Hindlimb muscle (tissue), 1 donor: ENCODE results near the gene LRRC4B. TPM values are rescaled to one million over a fixed set of nuclear protein-coding genes. Genes with fewer than 3 reads are reported as not detected.
"Not testable (repeated sequence)": the region's sequence is repeated elsewhere in the genome, so short reads cannot be mapped to it uniquely, and the experiment has no call there.

Experiments
- DNase-seq: peaks from one replicate; pipeline ENCODE4 v3.0.0-alpha.2; 2013
- polyA plus RNA-seq: library from polyadenylated mRNA; unstranded; fragments of 120-200 nt; gene quantifications from one replicate; pipeline ENCODE4 v1.2.1, GENCODE V29; 2013; ENCODE audit not compliant: insufficient read length

LRRC4B gene, protein sequence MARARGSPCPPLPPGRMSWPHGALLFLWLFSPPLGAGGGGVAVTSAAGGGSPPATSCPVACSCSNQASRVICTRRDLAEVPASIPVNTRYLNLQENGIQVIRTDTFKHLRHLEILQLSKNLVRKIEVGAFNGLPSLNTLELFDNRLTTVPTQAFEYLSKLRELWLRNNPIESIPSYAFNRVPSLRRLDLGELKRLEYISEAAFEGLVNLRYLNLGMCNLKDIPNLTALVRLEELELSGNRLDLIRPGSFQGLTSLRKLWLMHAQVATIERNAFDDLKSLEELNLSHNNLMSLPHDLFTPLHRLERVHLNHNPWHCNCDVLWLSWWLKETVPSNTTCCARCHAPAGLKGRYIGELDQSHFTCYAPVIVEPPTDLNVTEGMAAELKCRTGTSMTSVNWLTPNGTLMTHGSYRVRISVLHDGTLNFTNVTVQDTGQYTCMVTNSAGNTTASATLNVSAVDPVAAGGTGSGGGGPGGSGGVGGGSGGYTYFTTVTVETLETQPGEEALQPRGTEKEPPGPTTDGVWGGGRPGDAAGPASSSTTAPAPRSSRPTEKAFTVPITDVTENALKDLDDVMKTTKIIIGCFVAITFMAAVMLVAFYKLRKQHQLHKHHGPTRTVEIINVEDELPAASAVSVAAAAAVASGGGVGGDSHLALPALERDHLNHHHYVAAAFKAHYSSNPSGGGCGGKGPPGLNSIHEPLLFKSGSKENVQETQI
- 9.7 TPM for polyA plus RNA-seq

DNA sequence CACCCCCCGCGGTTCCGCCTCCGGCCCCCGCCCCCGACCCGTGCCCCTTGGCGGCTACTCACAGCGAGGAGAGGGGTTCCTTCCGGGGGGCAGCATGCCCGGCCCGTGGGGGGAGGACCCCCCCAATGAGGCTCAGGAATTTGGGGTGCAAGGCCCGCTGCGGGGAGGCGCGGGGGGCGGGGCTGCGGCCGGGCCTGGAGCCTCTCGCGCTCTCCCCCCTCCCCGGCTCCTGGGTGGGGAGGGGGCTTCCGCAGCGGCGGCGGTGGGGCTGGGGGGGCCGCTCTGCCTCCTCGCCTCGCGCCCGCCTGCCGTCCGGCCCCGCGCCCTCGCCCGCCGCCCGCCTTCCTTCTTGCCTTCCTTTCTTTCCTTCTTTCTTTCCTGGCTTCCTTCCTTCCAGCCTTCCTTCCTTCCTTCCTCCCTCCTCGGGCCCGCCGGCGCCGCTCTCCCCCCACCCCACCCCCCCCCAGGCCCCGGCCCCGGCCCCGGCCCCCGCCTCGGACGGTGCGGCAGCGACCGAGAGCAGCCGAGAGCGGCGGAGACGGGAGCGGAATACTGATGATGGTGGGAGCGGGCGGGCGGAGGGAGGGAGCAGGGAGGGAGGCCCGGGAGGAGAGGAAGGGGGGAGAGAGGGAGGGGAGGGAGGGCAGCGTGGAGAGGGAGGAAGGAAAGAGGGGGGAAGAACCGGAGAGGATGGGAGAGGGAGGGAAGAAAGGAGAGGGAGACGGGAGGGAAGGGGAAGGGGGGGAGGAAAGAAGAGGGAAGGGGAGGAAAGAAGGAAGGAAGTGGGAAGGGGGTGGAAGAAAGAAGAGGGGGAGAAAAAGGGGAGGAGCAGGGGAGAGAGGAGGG is at the start of gene LRRC4B:
TSS of gene LRRC4B (minus strand) at position 554 of the 846 bp plus-strand sequence. CDS start 19,597 bp downstream, outside the sequence.
- peak; percentile 83 for DNase-seq

DNA sequence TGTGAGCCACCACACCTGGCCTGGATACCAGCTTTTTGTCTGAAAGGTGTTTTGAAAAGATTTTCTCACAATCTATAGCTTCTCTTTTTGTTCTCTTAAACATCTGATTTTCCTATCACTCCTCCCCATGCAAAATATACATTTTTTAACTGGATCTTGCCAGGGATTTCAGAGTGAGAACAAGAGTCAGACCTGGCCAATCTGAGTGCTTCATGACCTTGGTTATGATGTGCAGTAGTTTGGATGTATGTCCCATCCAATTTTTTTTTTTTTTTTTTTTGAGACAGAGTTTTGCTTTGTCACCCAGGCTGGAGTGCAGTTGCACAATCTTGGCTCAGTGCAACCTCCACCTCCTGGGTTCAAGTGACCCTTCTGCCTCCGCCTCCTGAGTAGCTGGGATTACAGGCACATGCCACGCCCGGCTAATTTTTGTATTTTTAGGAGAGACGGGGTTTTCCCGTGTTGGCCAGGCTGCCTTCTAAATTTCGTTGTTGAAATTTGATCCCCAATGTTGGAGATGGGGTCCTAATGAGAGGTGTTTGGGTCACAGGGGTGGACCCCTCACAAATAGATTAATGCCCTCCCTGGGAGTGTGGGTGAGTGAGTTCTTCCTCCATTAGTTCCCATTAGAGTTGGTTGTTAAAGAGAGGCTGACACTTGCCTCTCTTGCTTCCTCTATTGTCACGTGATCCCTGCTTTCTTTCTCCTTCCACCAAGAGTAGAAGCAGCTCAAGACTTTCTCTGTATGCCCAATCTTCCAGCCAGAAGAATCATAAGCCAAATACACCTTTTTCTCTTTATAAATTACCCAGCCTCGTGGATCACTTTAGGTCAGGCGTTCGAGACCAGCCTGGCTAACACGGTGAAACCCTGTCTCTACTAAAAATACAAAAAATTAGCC is 44.5 kb upstream of the LRRC4B start:
- DNase-seq: not testable (repeated sequence)

DNA sequence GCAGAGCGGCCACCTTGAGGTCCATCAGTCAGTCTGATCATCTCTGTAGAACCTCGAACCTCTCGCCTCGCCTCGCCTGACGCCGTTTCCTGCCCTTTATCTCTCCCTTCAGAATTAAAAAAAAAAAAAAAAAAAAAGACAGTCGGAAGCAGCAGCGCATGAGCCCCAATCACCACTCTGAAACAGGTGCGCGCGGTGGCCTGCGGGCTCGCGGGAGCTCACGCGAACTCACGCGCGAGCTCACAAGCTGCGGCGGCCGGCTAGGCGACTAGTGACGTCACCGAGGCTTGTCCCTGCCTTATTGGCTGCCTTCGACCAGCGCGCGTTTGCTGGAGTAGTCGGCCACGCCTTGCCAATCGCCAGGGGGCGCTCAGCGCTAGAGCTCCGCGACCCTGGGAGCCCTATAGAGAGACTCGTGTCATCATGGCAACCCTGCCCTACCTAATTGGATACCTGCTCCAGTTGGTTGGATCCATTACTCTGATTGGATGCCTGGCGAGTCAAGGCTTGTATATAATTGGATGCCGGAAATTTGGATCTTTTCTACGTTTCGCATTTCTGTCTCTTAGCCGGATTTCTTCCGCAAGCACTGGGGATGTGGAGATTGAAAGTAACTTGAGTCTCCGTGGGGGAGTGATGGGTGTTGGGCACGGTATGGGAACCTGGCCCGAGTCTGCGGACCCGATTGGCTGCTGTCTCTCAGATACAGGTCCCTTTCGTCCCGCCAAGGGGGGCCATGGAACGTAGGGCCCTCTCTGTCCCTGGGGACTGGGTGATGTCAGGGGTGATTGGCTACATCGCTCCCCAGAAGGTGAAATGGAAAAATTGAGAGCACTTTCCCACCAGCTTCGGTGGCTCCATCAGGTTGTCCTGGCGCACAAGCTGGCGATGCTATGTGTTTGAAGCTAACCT is 39.9 kb upstream of the LRRC4B start:
- DNase-seq: peak; percentile 79

DNA sequence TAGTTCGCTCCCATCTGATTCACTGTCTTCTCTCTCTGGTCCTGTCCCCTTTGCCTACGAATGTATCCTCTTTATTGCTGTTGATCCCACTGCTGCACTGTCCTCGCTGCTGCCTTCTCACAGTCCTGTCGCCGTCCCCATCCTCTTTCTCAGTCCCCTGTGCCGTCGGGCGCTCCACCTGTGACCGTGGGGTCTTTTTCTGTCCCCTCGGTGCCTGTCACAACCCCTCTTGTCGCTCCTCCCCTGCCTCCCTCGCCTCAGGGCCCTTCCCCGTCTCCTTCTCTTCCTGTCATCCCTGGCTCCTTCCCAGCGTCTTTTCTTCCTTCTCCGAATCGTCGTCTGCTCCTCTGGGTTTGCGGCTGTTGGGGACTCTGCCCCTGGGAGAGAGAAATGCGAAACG is 39.2 kb upstream of the LRRC4B start:
- DNase-seq: no peak

DNA sequence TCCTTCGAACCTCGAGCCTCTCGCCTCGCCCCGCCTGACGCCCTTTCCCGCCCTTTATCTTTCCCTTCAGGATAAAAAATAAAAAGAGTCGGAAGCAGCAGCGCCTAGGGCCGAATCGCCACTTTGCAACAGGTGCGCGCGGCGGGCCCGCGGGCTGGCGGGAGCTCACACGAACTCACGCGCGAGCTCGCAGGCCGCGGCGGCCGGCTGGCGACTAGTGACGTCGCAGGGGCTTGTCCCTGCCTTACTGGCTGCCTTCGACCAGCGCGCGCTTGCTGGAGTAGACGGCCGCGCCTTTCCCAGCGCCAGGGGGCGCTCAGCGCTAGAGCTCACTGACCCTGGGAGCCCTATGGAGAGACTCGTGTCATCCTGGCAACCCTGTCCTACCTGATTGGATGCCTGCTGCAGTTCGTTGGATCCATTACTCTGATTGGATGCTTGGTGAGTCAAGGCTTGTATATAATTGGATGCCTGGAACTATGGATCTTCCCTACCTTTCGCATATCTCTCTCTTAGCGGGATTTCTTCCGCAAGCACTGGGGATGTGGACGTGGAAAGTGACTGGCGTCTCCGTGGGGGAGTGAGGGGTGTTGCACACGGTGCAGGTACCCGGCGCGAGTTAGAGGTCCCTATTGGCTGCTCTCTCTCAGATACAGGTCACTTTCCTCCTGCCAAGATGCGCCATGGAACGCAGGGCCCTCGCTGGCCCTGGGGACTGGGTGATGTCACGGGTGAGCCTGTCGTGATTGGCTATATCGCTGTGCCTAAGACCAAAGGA is 38.0 kb upstream of the LRRC4B start:
- not testable (repeated sequence) for DNase-seq

DNA sequence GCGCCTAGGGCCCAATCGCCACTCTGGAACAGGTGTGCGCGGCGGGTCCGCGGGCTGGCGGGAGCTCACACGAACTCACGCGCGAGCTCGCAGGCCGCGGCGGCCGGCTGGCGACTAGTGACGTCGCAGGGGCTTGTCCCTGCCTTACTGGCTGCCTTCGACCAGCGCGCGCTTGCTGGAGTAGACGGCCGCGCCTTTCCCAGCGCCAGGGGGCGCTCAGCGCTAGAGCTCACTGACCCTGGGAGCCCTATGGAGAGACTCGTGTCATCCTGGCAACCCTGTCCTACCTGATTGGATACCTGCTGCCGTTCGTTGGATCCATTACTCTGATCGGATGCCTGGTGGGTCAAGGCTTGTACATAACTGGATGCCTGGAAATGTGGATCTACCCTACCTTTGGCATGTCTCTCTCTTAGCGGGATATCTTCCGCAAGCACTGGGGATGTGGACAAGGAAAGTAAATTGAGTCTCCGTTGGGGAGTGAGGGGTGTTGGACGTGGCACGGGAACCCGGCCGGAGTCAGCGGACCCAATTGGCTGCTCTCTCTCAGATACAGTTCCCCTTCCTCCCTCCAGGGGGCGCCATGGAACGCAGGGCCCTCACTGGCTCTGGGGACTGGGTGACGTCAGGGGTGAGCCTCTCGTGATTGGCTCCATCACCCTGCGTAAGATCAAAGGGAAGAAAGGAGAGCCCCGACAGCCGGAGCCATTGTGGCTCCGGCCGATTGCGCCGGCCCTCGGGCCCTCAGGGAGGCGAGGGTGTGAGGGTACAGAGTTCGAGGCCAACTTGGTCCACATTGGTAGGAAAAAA is 36.2 kb upstream of the LRRC4B start:
- DNase-seq: not testable (repeated sequence)

DNA sequence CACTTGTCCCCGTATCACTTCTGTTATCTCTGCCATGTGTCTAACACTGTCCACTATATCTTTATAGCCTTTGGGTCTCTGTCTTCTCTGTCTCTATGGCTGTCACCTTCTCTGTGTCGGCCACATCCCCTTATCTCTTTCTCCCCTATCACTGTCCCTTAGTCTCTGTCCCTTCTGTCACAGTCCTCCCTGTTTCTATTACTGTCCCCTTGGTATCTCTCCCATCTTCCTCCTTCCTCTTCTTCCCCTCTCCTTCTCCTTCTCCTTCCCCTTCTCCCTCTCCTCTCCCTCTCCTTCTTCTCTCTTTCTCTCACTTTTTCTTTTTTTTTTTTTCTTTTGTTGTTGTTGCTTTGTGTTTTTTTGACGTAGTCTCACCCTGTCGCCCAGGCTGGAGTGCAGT is 34.7 kb upstream of the LRRC4B start:
- no peak for DNase-seq

DNA sequence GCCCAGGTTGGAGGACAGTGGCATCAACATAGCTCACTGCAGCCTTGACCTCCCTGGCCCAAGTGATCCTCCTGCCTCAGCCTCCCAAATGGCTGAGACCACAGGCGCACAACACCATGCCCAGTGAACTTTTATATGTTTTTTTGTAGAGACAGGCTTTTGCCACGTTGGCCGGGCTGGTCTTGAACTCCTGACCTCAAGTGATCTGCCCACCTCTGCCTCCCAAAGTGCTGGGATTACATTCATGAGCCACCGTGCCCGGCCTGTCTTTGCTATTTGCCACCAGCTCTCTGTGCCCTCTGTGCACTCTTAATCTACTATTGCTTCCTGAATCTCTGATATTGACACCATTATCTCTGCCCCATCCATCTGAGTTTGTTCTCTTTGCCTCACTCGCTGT is 34.3 kb upstream of the LRRC4B start:
- no peak for DNase-seq

DNA sequence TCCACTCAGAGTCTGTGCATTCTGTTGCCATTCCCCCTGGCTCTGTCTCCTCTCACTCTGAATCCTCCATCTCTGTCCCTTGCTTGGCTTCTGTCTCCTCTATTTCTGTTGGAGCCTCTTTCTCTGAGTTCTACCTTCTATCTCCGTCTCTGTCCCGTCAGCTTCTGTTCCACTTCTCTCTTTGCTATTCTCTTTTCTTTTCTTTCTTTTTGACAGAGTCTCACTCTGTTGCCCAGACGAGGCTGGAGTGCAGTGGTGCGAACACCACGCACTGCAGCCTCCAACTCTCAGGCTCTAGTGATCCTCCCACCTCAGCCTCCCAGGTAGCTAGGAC is 33.8 kb upstream of the LRRC4B start:
- DNase-seq: no peak

DNA sequence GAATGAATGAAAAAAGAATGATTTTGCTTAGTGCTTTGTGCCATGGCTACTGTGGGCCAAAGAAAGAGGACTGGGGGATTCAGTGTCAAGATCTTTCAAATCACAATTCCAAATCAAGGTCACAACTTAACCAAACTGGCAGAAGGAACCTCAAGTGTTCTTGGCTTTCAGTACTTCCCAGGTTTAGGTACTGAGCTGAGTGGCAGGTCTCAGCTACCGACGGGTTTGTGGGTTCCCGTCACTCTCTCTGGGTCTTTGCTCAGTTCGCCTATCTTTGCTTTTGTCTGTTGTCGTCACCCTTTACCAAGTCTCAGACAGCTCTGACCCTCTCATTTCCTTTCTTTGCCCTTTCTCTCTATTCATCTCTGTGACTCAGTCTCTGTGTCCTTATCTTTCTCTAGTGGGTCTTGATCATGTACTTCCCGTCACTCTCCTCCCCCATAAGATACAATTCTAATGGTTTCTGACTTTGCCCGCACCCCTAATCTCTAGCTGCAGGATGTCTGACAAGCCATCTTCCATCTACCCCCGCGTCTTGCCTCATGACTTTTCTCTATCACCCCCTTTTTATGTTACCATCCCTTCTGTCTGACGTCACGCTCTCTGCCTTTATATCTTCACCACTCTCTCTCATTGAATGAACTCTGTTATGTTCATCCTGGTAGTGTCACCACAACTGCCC is 33.3 kb upstream of the LRRC4B start:
- no peak for DNase-seq

DNA sequence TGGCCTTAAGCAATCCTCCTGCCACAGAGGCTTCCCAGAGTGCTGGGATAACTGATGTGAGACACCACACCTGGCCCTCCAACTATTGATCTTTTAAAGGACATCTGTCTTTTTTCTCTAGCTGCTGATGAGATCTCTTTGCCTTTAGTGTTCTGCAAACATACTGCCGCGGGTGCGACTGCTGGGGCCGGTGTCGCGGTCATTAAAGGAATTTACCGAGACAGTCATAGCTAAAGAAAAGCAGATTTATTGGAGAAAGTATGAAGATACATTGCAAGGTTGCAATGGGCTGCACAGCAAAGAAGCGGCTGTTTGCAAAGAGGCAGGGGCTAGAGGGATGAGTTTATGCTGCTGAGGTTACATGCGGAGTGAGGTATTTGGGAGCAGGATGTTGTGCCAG is 31.2 kb upstream of the LRRC4B start:
- no peak for DNase-seq

DNA sequence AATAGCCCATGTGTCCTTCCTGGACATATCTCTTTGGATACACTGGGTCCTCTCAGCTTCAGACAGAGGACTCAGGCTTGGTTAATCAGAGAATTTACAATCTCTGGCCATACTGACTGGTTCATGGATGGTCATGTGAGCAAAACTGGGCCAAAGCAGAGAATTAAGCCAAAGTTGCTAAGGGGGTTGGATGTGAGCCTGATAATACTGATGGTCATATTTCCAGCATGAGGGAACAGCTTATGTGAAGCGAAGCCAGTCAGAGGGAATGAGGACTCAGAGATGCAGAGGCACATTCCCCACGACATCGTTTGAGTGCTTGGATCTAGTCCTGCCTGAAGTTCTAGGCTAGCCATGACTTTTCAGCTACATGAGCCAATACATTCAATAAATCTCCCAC is 22.0 kb upstream of the LRRC4B start:
- no peak for DNase-seq

DNA sequence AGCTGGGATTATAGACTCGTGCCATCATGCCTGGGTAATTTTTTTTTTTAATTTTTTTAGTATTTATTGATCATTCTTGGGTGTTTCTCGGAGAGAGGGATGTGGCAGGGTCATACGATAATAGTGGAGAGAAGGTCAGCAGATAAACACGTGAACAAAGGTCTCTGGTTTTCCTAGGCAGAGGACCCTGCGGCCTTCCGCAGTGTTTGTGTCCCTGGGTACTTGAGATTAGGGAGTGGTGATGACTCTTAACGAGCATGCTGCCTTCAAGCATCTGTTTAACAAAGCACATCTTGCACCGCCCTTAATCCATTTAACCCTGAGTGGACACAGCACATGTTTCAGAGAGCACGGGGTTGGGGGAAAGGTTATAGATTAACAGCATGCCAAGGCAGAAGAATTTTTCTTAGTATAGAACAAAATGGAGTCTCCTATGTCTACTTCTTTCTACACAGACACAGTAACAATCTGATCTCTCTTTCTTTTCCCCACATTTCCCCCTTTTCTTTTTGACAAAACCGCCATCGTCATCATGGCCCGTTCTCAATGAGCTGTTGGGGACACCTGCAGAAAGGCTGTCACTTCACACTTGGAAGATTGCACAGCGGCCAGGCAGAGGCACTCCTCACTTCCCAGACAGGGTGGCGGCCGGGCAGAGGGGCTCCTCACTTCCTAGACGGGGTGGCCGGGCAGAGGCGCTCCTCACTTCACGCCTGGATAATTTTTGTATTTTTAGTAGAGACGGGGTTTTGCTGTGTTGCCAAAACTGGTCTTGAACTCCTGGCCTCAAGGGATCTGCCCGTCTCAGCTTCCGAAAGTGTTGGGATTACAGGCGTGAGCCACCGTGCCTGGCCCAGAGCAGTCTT is 13.8 kb upstream of the LRRC4B start:
- not testable (repeated sequence) for DNase-seq

DNA sequence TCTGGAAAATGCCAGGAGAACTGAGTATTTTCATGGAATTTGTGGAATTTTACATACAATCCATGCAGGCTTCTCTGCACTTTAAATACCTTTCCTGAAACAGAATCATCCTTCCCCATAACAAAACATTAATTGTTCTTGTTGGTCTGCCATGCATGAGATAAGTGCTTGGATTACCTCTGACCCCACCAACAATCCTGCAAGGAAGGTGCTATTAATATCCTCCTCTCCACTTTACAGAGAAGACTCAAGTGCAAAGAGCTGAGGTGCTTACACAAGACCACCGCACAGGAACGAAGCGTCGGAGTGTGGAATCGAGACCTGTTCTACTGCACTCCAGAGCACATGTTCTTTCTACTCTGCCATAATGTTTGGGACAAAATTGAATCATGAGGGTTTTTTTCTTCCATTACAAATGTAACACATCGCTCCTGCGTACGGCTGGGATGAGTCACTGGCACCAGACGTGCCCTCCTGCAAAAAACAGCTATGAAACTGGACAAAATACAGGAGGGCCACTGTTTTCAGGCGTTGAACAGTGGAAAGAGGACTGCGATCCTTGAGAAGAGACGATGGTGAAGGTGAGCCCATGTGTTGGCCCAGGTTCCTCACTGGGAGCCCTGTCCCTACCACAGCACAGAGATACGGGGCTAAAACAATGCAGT is 12.9 kb upstream of the LRRC4B start:
- no peak for DNase-seq

DNA sequence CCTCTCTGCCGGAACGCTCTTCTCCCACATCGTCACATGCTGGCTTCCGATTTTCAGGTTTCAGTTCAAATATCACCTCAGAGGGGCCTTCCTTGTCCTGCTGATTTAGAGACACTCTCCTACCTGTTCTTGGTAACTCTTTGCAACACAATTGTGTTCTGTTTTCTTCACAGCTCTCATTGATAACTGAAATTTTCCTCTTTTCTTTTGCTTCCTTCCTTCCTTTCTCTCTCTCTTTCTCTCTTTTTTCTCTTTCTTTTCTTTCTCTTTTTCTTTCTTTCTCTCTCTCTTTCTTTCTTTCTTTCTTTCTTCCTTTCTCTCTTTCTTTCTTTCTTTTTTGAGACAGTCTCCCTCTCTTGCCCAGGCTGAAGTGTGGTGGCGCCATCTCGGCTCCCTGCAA is 12.0 kb upstream of the LRRC4B start:
- no peak for DNase-seq

DNA sequence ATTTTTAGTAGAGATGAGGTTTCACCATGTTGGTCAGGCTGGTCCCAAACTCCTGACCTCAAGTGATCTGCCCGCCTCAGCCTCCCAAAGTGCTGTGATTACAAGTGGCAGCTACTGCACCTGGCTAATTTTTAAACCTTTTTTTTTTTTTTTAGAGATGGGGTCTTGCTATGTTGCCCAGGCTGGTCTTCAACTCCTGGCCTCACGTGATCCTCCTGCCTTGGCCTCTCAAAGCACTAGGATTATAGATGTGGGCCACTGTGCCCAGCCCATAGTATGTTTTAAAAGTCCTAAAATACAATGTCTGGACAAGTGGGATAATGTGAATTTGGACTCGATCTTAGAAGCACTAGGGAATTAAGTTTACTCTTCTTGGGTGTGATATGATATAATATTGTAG is 8.5 kb upstream of the LRRC4B start:
- DNase-seq: not testable (repeated sequence)
